GM23248 (cell line): Measurements from ENCODE around the gene MYADM.

Experiments used
- EZH2 ChIP-seq: fragments of 200-600 bp; sonication (generic); IDR thresholded peaks from 2 replicates; pipeline ENCODE4 v1.6.1; 2018; ENCODE audit warnings: antibody characterized with exemption, mild to moderate bottlenecking; ENCODE audit not compliant: insufficient read depth, poor library complexity, severe bottlenecking
- EZH2phosphoT487 ChIP-seq: fragments of 200-600 bp; sonication (generic); IDR thresholded peaks from 2 replicates; pipeline ENCODE4 v1.6.1; 2018; ENCODE audit warnings: antibody characterized with exemption, moderate library complexity, mild to moderate bottlenecking, low read depth; ENCODE audit not compliant: insufficient read depth

GRCh38 chr19:53879140-53880081 is 11.7 kb downstream of the MYADM start:
- TF ChIP-seq EZH2phosphoT487 (no peak), EZH2 (no peak)
